WTC11 (cell line): ENCODE measurements around the gene TCF7. TPM values are rescaled to one million over a fixed set of nuclear protein-coding genes. Genes with fewer than 3 reads are reported as not detected.

ENCODE experiments used
- ATAC-seq: fragments of 200-7000 bp; cut with Tn5 transposase; 2 replicates; pipeline ENCODE4 v1.10.0; 2021; ENCODE audit warnings: mild to moderate bottlenecking, moderate library complexity
- CTCF ChIA-PET: fragments of 300-600 bp; sonication (Branson Sonifier 250); formaldehyde crosslinking; loops from one replicate; lab custom pipeline; 2021; ENCODE audit warnings: antibody characterized with exemption; lab: Charles Lee
- POLR2A ChIA-PET: fragments of 350-600 bp; sonication (Branson Sonifier 250); formaldehyde crosslinking; loops from one replicate; lab custom pipeline; 2021; ENCODE audit warnings: antibody characterized with exemption; lab: Charles Lee
- DNase-seq: peaks from one replicate; pipeline ENCODE4 v3.0.0; 2021; ENCODE audit warnings: low spot score
- H3K27ac Mint-ChIP-seq: 2 replicates; pipeline ENCODE4 v1.8.0; 2021; ENCODE audit warnings: mixed read lengths
- H3K27me3 Mint-ChIP-seq: 2 replicates; pipeline ENCODE4 v1.8.0; 2021; ENCODE audit warnings: low read depth, mild to moderate bottlenecking, moderate library complexity, mixed read lengths
- H3K36me3 Mint-ChIP-seq: 2 replicates; pipeline ENCODE4 v1.8.0; 2021; ENCODE audit warnings: mixed read lengths
- H3K4me1 Mint-ChIP-seq: 2 replicates; pipeline ENCODE4 v1.8.0; 2022; ENCODE audit warnings: mixed read lengths
- H3K4me3 Mint-ChIP-seq: 2 replicates; pipeline ENCODE4 v1.8.0; 2021; ENCODE audit warnings: mild to moderate bottlenecking, moderate library complexity, mixed read lengths
- H3K9me3 Mint-ChIP-seq: 2 replicates; pipeline ENCODE4 v1.8.0; 2021; ENCODE audit warnings: mixed read lengths
- ARID4B ChIP-seq: sonication (generic); formaldehyde crosslinking; IDR thresholded peaks from 2 replicates; pipeline ENCODE4 v1.8.0; 2023; ENCODE audit warnings: missing genetic modification reagents, mild to moderate bottlenecking, borderline replicate concordance
- ATF6 ChIP-seq: sonication (generic); formaldehyde crosslinking; IDR thresholded peaks from 2 replicates; pipeline ENCODE4 v1.8.1; 2023; ENCODE audit warnings: mild to moderate bottlenecking, missing genetic modification reagents
- CREM ChIP-seq: sonication (generic); formaldehyde crosslinking; IDR thresholded peaks from 2 replicates; pipeline ENCODE4 v1.8.1; 2022; ENCODE audit warnings: mild to moderate bottlenecking, missing genetic modification reagents, moderate library complexity
- ESRRA ChIP-seq: sonication (generic); formaldehyde crosslinking; IDR thresholded peaks from 2 replicates; pipeline ENCODE4 v1.8.1; 2022; ENCODE audit warnings: mild to moderate bottlenecking, missing genetic modification reagents, borderline replicate concordance
- FOXJ3 ChIP-seq: sonication (generic); formaldehyde crosslinking; IDR thresholded peaks from 2 replicates; pipeline ENCODE4 v1.9.0; 2021; ENCODE audit warnings: missing genetic modification reagents, mild to moderate bottlenecking, borderline replicate concordance
- GRHL2 ChIP-seq: fragments of 250-450 bp; sonication (Bioruptor Pico); IDR thresholded peaks from 2 replicates; pipeline ENCODE4 v1.8.0; 2022; ENCODE audit warnings: mild to moderate bottlenecking, moderate library complexity; ENCODE audit not compliant: insufficient replicate concordance, severe bottlenecking
- GTF2I ChIP-seq: fragments of 250-450 bp; sonication (Bioruptor Pico); conservative IDR thresholded peaks from 2 replicates; pipeline ENCODE4 v1.4.0; 2021; ENCODE audit warnings: mild to moderate bottlenecking
- HMGXB4 ChIP-seq: sonication (generic); formaldehyde crosslinking; IDR thresholded peaks from 2 replicates; pipeline ENCODE4 v1.8.1; 2023; ENCODE audit warnings: mild to moderate bottlenecking, moderate library complexity, missing genetic modification reagents
- JUN ChIP-seq: sonication (generic); formaldehyde crosslinking; IDR thresholded peaks from 2 replicates; pipeline ENCODE4 v1.8.0; 2023; ENCODE audit warnings: mild to moderate bottlenecking, missing genetic modification reagents
- MAX ChIP-seq: sonication (generic); formaldehyde crosslinking; IDR thresholded peaks from 2 replicates; pipeline ENCODE4 v1.8.0; 2022; ENCODE audit warnings: mild to moderate bottlenecking, missing genetic modification reagents
- NR2C2 ChIP-seq: sonication (generic); formaldehyde crosslinking; IDR thresholded peaks from 2 replicates; pipeline ENCODE4 v1.8.0; 2022; ENCODE audit warnings: mild to moderate bottlenecking, missing genetic modification reagents
- OVOL2 ChIP-seq: fragments of 250-450 bp; sonication (Bioruptor Pico); IDR thresholded peaks from 2 replicates; pipeline ENCODE4 v1.9.0; 2021; ENCODE audit warnings: mild to moderate bottlenecking, borderline replicate concordance
- PREB ChIP-seq: sonication (generic); formaldehyde crosslinking; IDR thresholded peaks from 2 replicates; pipeline ENCODE4 v1.8.1; 2022; ENCODE audit warnings: mild to moderate bottlenecking, missing genetic modification reagents, moderate library complexity, borderline replicate concordance
- TCF7 ChIP-seq: sonication (generic); formaldehyde crosslinking; IDR thresholded peaks from 2 replicates; pipeline ENCODE4 v1.8.0; 2022; ENCODE audit warnings: mild to moderate bottlenecking, low read depth, missing genetic modification reagents, moderate library complexity
- TEAD1 ChIP-seq: sonication (generic); formaldehyde crosslinking; IDR thresholded peaks from 2 replicates; pipeline ENCODE4 v1.8.0; 2022; ENCODE audit warnings: mild to moderate bottlenecking, missing genetic modification reagents
- USF2 ChIP-seq: sonication (generic); formaldehyde crosslinking; IDR thresholded peaks from 2 replicates; pipeline ENCODE4 v1.8.1; 2023; ENCODE audit warnings: mild to moderate bottlenecking, missing genetic modification reagents, moderate library complexity
- ZBTB21 ChIP-seq: sonication (generic); formaldehyde crosslinking; IDR thresholded peaks from 2 replicates; pipeline ENCODE4 v1.8.1; 2023; ENCODE audit warnings: mild to moderate bottlenecking, missing genetic modification reagents, borderline replicate concordance
- ZBTB43 ChIP-seq: sonication (generic); formaldehyde crosslinking; IDR thresholded peaks from 2 replicates; pipeline ENCODE4 v1.8.1; 2023; ENCODE audit warnings: mild to moderate bottlenecking, missing genetic modification reagents
- ZNF121 ChIP-seq: sonication (generic); formaldehyde crosslinking; IDR thresholded peaks from 2 replicates; pipeline ENCODE4 v1.8.0; 2023; ENCODE audit warnings: missing genetic modification reagents
- ZNF138 ChIP-seq: sonication (generic); formaldehyde crosslinking; conservative IDR thresholded peaks from 2 replicates; pipeline ENCODE4 v1.8.1; 2022; ENCODE audit warnings: mild to moderate bottlenecking, moderate library complexity, missing genetic modification reagents
- ZNF671 ChIP-seq: fragments of 250-450 bp; sonication (Bioruptor Pico); IDR thresholded peaks from 2 replicates; pipeline ENCODE4 v1.8.0; 2021; ENCODE audit warnings: mild to moderate bottlenecking
- total RNA-seq: library from RNA; stranded (reverse); gene quantifications from 3 replicates; pipeline ENCODE4 v1.2.3, GENCODE V29; 2021

TCF7 gene
- total RNA-seq, 1 experiment from 2014 or later: 11.3 TPM

- TF ChIP-seq ESRRA (CRISPR knock-in tag) (no peak), FOXJ3 (CRISPR knock-in tag) (no peak), OVOL2 (no peak), JUN (CRISPR knock-in tag) (no peak), ZNF121 (CRISPR knock-in tag) (no peak), PREB (CRISPR knock-in tag) (no peak), CREM (CRISPR knock-in tag) (no peak), GTF2I (CRISPR knock-in tag) (no peak), USF2 (no peak), ZNF138 (CRISPR knock-in tag) (no peak)
Observed at GRCh38 chr5:134132372-134133187, 18.1 kb downstream of the TCF7 start (continued).

- no peak overlapping the region for H3K27ac Mint-ChIP-seq
- no peak for ATAC-seq
- H3K4me1 Mint-ChIP-seq: peaks cover 19% of the 10 kb centered on the region
- DNase-seq: peak; percentile 2
- no peaks in the 10 kb centered on the region for H3K9me3 Mint-ChIP-seq
- CTCF ChIA-PET: interaction anchor here (1.4 to 12.5 kb wide), 5 partner anchors 13 to 107 kb away, joined by 3 to 202 read pairs (median 5); no protein-coding TSS in a partner anchor
- peaks cover 6% of the 10 kb centered on the region; the same call in 1 of the 2 replicates for H3K36me3 Mint-ChIP-seq
- no peaks in the 10 kb centered on the region for H3K27me3 Mint-ChIP-seq
- H3K4me3 Mint-ChIP-seq: no peak overlapping the region
- POLR2A ChIA-PET: interaction anchor here (0.5 to 1.1 kb wide), 2 partner anchors 18 to 234 kb away, joined by 3 to 5 read pairs; partner anchors contain the start of gene CDKL3
- no peak for TF ChIP-seq PREB (CRISPR knock-in tag)
- TF ChIP-seq GRHL2 (CRISPR knock-in tag): no peak
- TF ChIP-seq NR2C2: no peak
- TF ChIP-seq TCF7: no peak
- no peak for TF ChIP-seq TEAD1
- no peak for TF ChIP-seq HMGXB4 (CRISPR knock-in tag)
- TF ChIP-seq ZBTB21 (CRISPR knock-in tag): no peak
- TF ChIP-seq ATF6 (CRISPR knock-in tag): no peak
- no peak for TF ChIP-seq ZNF671 (CRISPR knock-in tag)
- no peak for TF ChIP-seq ARID4B (CRISPR knock-in tag)
- TF ChIP-seq MAX (CRISPR knock-in tag): no peak
- TF ChIP-seq ZBTB43: no peak
Observed at GRCh38 chr5:134133188-134133994, 18.9 kb downstream of the TCF7 start.
